Liver (tissue), 9 donors: Measurements from ENCODE around the gene NAPSA. TPM values are rescaled to one million over a fixed set of nuclear protein-coding genes. Genes with fewer than 3 reads are reported as not detected.

Source experiments
- DNase-seq: peaks from one replicate; pipeline ENCODE4 v3.0.0-alpha.2; 2017; ENCODE audit warnings: low spot score
- H3K27ac ChIP-seq, 2 donors: one replicate each; pipeline ENCODE4 v1.7.0; 2013; ENCODE audit warnings: inconsistent platforms in 2 of 2, low read length in 2 of 2, control low read depth in 1 of 2, low read depth in 1 of 2, mild to moderate bottlenecking in 1 of 2
- H3K27me3 ChIP-seq, 4 donors: one replicate each; pipeline versions ENCODE4 v1.6.1 to v1.7.0; 2013; ENCODE audit warnings: low read length in 3 of 4, inconsistent platforms in 1 of 4, mild to moderate bottlenecking in 1 of 4, moderate library complexity in 1 of 4; ENCODE audit not compliant: control insufficient read depth in 4 of 4, insufficient read depth in 4 of 4
- H3K36me3 ChIP-seq, 4 donors: one replicate each; pipeline versions ENCODE4 v1.6.1 to v1.7.0; 2013; ENCODE audit warnings: low read length in 3 of 4, mild to moderate bottlenecking in 3 of 4, low read depth in 1 of 4, moderate library complexity in 1 of 4; ENCODE audit not compliant: control insufficient read depth in 4 of 4, insufficient read depth in 3 of 4
- H3K4me1 ChIP-seq, 4 donors: one replicate each; pipeline versions ENCODE4 v1.6.1 to v1.7.0; 2013; ENCODE audit warnings: low read length in 3 of 4, mild to moderate bottlenecking in 3 of 4, moderate library complexity in 1 of 4; ENCODE audit not compliant: control insufficient read depth in 4 of 4, insufficient read depth in 4 of 4
- H3K4me3 ChIP-seq, 3 donors: one replicate each; pipeline versions ENCODE4 v1.6.1 to v1.7.0; 2013; ENCODE audit warnings: low read length in 3 of 3, control low read depth in 1 of 3, low read depth in 1 of 3, mild to moderate bottlenecking in 1 of 3
- H3K9ac ChIP-seq, 2 donors: one replicate each; pipeline ENCODE4 v1.7.0; 2013; ENCODE audit warnings: low read length in 2 of 2, mild to moderate bottlenecking in 2 of 2, moderate library complexity in 2 of 2, control low read depth in 1 of 2, low read depth in 1 of 2
- H3K9me3 ChIP-seq, 4 donors: one replicate each; pipeline versions ENCODE4 v1.6.1 to v1.7.0; 2013; ENCODE audit warnings: low read length in 3 of 4; ENCODE audit not compliant: control insufficient read depth in 4 of 4
- FOXA1 ChIP-seq: IDR thresholded peaks from 2 replicates; pipeline ENCODE4 v1.6.1; 2016; ENCODE audit warnings: antibody characterized with exemption
- HNF4G ChIP-seq: IDR thresholded peaks from 2 replicates; pipeline ENCODE4 v1.6.1; 2016; ENCODE audit warnings: antibody characterized with exemption
- JUND ChIP-seq, 2 donors: IDR thresholded peaks; 2 replicates each; pipeline ENCODE4 v1.6.1; 2016; ENCODE audit warnings: antibody characterized with exemption in 2 of 2
- NR2F2 ChIP-seq: IDR thresholded peaks from 2 replicates; pipeline ENCODE4 v1.6.1; 2016; ENCODE audit warnings: antibody characterized with exemption
- SP1 ChIP-seq: IDR thresholded peaks from 2 replicates; pipeline ENCODE4 v1.6.1; 2018; ENCODE audit warnings: antibody characterized with exemption, mild to moderate bottlenecking
- YY1 ChIP-seq: IDR thresholded peaks from 2 replicates; pipeline ENCODE4 v1.6.1; 2016; ENCODE audit warnings: antibody characterized with exemption, mild to moderate bottlenecking
- WGBS: extraction: QIAGEN DNeasy Blood & Tissue Kit; methylation state at CpG from one replicate; pipeline ENCODE4 v1.1.7; 2013; 5-methylcytosine and 5-hydroxymethylcytosine counted together
- polyA plus RNA-seq, 2 donors: library from polyadenylated mRNA; stranded (reverse) in 1 of 2; unstranded in 1 of 2; fragments of 200-250 nt in 1 of 2; fragments of >200 nt in 1 of 2; fragmentation: Nextera tagmentation in 1 of 2; extraction: Ambion mirVana in 1 of 2; gene quantifications; one replicate each; pipeline versions ENCODE4 v1.2.1 to v1.2.3, GENCODE V29; 2013 to 2015
- total RNA-seq, 2 donors: library from RNA; depleted of rRNA; stranded (reverse); fragments of >200 nt; gene quantifications; one replicate each; pipeline ENCODE4 v1.2.3, GENCODE V29; 2014
- TF ChIP-seq, protein P1 (sequence below): IDR thresholded peaks from 2 replicates; pipeline ENCODE4 v1.6.1; 2016; ENCODE audit warnings: antibody characterized with exemption
- TF ChIP-seq, protein P2 (sequence below): IDR thresholded peaks from 2 replicates; pipeline ENCODE4 v1.6.1; 2016; ENCODE audit warnings: antibody characterized with exemption
- TF ChIP-seq, protein P3 (sequence below): fragments of 150-350 bp; IDR thresholded peaks from 2 replicates; pipeline ENCODE4 v1.5.1; 2017; ENCODE audit warnings: improper control_type of control experiment, low read depth, low read length; ENCODE audit not compliant: missing input control
- TF ChIP-seq, protein P4 (sequence below): IDR thresholded peaks from 2 replicates; pipeline ENCODE4 v1.6.1; 2016; ENCODE audit warnings: antibody characterized with exemption
- TF ChIP-seq, protein P5 (sequence below): IDR thresholded peaks from 2 replicates; pipeline ENCODE4 v1.6.1; 2016; ENCODE audit warnings: antibody characterized with exemption, mild to moderate bottlenecking
- donor health status: healthy.
- donor health status: healthy.
- donor health status: healthy.
- donor health status: healthy.
- donor health status: healthy.

The NAPSA gene
- total and polyA plus RNA-seq, 4 donors: 0.28 to 0.74 (median 0.54) TPM

DNA sequence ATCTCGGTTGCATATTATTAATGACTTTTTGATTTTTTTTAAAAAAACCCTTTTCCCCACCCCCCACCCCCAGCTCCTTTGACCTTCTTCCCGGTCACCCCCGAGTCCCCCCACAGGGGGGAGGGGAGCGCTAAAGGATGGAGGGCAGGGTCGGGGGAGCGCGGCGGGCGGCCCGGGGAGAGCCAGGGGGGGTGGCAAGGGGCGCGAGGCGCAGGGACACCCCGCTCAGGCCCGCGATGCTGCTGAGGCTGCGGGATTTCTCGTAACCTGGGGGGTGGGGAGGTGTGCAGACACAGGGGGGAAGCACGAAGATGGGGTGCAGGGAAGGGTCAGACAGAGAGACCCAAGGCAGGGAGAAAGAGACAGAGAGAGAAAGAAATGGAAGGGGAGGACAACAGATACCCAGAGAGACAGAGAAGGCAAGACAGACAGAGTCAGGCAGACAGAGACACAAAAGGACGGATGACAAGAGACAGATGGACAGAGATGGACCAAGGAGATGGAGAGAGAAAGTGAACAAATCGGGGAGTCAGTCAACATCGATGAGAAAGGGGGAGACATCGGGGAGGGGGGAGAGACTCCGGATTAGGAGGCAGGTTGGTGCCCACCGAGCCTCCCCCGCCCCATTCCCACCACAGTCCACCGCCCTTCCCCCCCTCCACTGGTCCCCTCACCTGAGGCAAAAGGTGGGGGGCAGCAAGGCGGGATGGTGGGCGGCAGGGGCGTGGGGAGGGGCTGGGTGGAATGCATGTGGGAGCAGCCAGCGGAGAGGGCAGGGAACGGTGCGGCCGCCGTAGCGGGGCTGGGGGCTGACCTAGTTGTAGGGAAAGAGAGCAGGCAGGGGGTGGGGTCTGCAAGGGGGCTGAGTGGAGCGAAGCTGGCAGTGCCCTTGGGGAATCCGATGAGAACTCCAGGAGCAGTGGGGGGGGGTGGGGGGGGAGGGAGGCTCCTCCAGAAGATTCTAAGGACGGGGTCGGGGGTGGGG, 50.4 kb downstream of the NAPSA start:
- Histone ChIP-seq H3K9ac (no peak overlapping the region), H3K27me3 (peaks cover 2 to 4% (median 3%) of the 10 kb centered on the region in 4 donors), H3K36me3 (no peaks in the 10 kb centered on the region), H3K9me3 (no peaks in the 10 kb centered on the region), H3K4me1 (no peaks in the 10 kb centered on the region), H3K27ac (no peak overlapping the region), H3K4me3 (no peak overlapping the region)
- no peak for DNase-seq
- 10% methylated on average over 39 of the region's 40 CpGs for WGBS
- TF ChIP-seq, protein P1, sequence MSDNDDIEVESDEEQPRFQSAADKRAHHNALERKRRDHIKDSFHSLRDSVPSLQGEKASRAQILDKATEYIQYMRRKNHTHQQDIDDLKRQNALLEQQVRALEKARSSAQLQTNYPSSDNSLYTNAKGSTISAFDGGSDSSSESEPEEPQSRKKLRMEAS: no peak
- TF ChIP-seq, protein P2, sequence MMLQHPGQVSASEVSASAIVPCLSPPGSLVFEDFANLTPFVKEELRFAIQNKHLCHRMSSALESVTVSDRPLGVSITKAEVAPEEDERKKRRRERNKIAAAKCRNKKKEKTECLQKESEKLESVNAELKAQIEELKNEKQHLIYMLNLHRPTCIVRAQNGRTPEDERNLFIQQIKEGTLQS: no peak
- no peak for TF ChIP-seq SP1
- TF ChIP-seq, protein P3, sequence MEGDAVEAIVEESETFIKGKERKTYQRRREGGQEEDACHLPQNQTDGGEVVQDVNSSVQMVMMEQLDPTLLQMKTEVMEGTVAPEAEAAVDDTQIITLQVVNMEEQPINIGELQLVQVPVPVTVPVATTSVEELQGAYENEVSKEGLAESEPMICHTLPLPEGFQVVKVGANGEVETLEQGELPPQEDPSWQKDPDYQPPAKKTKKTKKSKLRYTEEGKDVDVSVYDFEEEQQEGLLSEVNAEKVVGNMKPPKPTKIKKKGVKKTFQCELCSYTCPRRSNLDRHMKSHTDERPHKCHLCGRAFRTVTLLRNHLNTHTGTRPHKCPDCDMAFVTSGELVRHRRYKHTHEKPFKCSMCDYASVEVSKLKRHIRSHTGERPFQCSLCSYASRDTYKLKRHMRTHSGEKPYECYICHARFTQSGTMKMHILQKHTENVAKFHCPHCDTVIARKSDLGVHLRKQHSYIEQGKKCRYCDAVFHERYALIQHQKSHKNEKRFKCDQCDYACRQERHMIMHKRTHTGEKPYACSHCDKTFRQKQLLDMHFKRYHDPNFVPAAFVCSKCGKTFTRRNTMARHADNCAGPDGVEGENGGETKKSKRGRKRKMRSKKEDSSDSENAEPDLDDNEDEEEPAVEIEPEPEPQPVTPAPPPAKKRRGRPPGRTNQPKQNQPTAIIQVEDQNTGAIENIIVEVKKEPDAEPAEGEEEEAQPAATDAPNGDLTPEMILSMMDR: no peak
- TF ChIP-seq NR2F2: no peak
- no peak for TF ChIP-seq FOXA1
- TF ChIP-seq, protein P4, sequence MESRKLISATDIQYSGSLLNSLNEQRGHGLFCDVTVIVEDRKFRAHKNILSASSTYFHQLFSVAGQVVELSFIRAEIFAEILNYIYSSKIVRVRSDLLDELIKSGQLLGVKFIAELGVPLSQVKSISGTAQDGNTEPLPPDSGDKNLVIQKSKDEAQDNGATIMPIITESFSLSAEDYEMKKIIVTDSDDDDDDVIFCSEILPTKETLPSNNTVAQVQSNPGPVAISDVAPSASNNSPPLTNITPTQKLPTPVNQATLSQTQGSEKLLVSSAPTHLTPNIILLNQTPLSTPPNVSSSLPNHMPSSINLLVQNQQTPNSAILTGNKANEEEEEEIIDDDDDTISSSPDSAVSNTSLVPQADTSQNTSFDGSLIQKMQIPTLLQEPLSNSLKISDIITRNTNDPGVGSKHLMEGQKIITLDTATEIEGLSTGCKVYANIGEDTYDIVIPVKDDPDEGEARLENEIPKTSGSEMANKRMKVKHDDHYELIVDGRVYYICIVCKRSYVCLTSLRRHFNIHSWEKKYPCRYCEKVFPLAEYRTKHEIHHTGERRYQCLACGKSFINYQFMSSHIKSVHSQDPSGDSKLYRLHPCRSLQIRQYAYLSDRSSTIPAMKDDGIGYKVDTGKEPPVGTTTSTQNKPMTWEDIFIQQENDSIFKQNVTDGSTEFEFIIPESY: no peak
- TF ChIP-seq YY1: no peak
- TF ChIP-seq JUND (IDR thresholded peaks at IDR 0.05): no peak
- TF ChIP-seq HNF4G: no peak

DNA sequence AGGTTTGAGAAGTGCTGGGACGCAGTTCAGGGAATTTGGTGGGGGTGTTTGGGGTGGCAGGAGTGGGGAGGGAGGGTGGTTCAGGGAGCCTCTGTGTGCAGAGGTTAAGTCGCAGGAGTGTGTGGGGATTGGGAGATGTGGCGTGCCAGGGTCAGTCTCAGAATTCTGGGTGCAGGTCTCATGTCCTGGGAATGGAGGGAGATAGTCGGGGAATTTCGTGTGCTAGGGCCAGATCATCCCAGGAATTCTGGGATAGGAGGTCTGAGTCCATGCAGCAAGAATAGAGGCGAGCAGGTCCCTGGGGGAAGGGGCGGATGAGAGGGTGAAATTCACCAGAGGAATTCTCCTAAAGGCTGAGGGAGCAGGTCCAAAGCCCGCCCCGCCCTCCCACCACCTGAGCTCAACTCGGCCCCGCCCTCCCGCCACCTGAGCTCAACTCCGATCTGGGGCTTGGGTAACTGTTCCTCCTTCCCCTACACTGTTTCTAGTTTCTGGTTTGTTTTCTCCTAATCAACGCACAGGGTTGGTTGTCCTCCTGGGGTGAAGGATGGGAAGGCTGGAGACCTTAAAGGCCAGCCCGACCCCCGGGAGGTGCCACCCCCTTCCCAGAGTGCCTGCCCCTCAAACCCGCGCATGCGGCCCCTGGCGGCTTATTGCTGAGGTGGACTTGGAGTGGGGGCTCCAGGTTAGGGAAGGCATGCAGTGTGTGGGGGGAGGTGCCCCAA, 51.5 kb downstream of the NAPSA start:
- no peaks in the 10 kb centered on the region for H3K4me1 ChIP-seq
- H3K27me3 ChIP-seq: peaks cover 2 to 4% (median 3%) of the 10 kb centered on the region in 4 donors
- no peaks in the 10 kb centered on the region for H3K9me3 ChIP-seq
- WGBS: 9% methylated on average over 20 of the region's 20 CpGs
- peaks cover 0 to 4% (median 1%) of the 10 kb centered on the region in 4 donors for H3K36me3 ChIP-seq
- no peak overlapping the region for H3K9ac ChIP-seq
- H3K27ac ChIP-seq: no peak overlapping the region
- H3K4me3 ChIP-seq: no peak overlapping the region
- no peak for DNase-seq
- TF ChIP-seq SP1 (no peak), FOXA1 (no peak), HNF4G (no peak), JUND (IDR thresholded peaks at IDR 0.05) (no peak)
- TF ChIP-seq, protein P2: no peak
- TF ChIP-seq, protein P5, sequence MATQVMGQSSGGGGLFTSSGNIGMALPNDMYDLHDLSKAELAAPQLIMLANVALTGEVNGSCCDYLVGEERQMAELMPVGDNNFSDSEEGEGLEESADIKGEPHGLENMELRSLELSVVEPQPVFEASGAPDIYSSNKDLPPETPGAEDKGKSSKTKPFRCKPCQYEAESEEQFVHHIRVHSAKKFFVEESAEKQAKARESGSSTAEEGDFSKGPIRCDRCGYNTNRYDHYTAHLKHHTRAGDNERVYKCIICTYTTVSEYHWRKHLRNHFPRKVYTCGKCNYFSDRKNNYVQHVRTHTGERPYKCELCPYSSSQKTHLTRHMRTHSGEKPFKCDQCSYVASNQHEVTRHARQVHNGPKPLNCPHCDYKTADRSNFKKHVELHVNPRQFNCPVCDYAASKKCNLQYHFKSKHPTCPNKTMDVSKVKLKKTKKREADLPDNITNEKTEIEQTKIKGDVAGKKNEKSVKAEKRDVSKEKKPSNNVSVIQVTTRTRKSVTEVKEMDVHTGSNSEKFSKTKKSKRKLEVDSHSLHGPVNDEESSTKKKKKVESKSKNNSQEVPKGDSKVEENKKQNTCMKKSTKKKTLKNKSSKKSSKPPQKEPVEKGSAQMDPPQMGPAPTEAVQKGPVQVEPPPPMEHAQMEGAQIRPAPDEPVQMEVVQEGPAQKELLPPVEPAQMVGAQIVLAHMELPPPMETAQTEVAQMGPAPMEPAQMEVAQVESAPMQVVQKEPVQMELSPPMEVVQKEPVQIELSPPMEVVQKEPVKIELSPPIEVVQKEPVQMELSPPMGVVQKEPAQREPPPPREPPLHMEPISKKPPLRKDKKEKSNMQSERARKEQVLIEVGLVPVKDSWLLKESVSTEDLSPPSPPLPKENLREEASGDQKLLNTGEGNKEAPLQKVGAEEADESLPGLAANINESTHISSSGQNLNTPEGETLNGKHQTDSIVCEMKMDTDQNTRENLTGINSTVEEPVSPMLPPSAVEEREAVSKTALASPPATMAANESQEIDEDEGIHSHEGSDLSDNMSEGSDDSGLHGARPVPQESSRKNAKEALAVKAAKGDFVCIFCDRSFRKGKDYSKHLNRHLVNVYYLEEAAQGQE: no peak
